GM23338 (cell line): ENCODE measurements around the gene GSG1L. TPM values are rescaled to one million over a fixed set of nuclear protein-coding genes. Genes with fewer than 3 reads are reported as not detected.

ENCODE experiments used
- ATAC-seq: fragments of 200-7000 bp; cut with Tn5 transposase; 3 replicates; pipeline ENCODE4 v1.9.1; 2020
- DNase-seq: peaks from one replicate; pipeline ENCODE4 v3.0.0-alpha.2; 2015; ENCODE audit warnings: low spot score
- H2AFZ ChIP-seq: fragments of 200-600 bp; sonication (generic); 2 replicates; pipeline ENCODE4 v1.8.0; 2016; ENCODE audit warnings: antibody characterized with exemption, mild to moderate bottlenecking, moderate library complexity
- H3F3A ChIP-seq: fragments of 200-600 bp; sonication (generic); replicated peaks from 2 replicates; pipeline ENCODE4 v1.8.0; 2017; ENCODE audit warnings: antibody characterized with exemption, mixed run types, low read depth
- H3K27ac ChIP-seq: fragments of 200-600 bp; sonication (generic); 2 replicates; pipeline ENCODE4 v1.6.1; 2016; ENCODE audit warnings: low read depth
- H3K27me3 ChIP-seq: fragments of 200-600 bp; sonication (generic); 2 replicates; pipeline ENCODE4 v1.8.0; 2016; ENCODE audit warnings: mild to moderate bottlenecking, mixed run types, moderate library complexity; ENCODE audit not compliant: insufficient read depth
- H3K36me3 ChIP-seq: fragments of 200-600 bp; sonication (generic); 2 replicates; pipeline ENCODE4 v1.8.0; 2016; ENCODE audit warnings: mild to moderate bottlenecking; ENCODE audit not compliant: insufficient read depth
- H3K4me1 ChIP-seq: fragments of 200-600 bp; sonication (generic); 2 replicates; pipeline ENCODE4 v1.8.0; 2016; ENCODE audit warnings: mild to moderate bottlenecking, moderate library complexity; ENCODE audit not compliant: insufficient read depth
- H3K4me2 ChIP-seq: fragments of 200-600 bp; sonication (generic); 2 replicates; pipeline ENCODE4 v1.7.1; 2017; ENCODE audit warnings: mixed run types
- H3K4me3 ChIP-seq: fragments of 200-600 bp; sonication (generic); 2 replicates; pipeline ENCODE4 v1.6.1; 2016; ENCODE audit warnings: mixed run types
- H3K79me2 ChIP-seq: fragments of 200-600 bp; sonication (generic); replicated peaks from 2 replicates; pipeline ENCODE4 v1.8.0; 2017; ENCODE audit warnings: mild to moderate bottlenecking; ENCODE audit not compliant: insufficient read depth
- H3K9me2 ChIP-seq: fragments of 200-600 bp; sonication (generic); 2 replicates; pipeline ENCODE4 v1.8.0; 2017; ENCODE audit not compliant: insufficient read depth
- H4K20me1 ChIP-seq: fragments of 200-600 bp; sonication (generic); replicated peaks from 2 replicates; pipeline ENCODE4 v1.8.0; 2017; ENCODE audit warnings: mild to moderate bottlenecking; ENCODE audit not compliant: insufficient read depth
- H3K27ac Mint-ChIP-seq: 2 replicates; pipeline ENCODE4 v1.8.0; 2020; ENCODE audit warnings: inconsistent platforms, mild to moderate bottlenecking, moderate library complexity, mixed read lengths
- H3K27me3 Mint-ChIP-seq: 3 replicates; pipeline ENCODE4 v1.8.0; 2022; ENCODE audit warnings: low read depth, mild to moderate bottlenecking, moderate library complexity, mixed read lengths, inconsistent platforms; ENCODE audit not compliant: insufficient read depth, poor library complexity
- H3K36me3 Mint-ChIP-seq: 3 replicates; pipeline ENCODE4 v1.8.0; 2021; ENCODE audit warnings: low read depth, mild to moderate bottlenecking, inconsistent platforms, moderate library complexity, mixed read lengths
- H3K4me1 Mint-ChIP-seq: 3 replicates; pipeline ENCODE4 v1.8.0; 2020; ENCODE audit warnings: mild to moderate bottlenecking, inconsistent platforms, mixed read lengths
- H3K4me3 Mint-ChIP-seq: 3 replicates; pipeline ENCODE4 v1.8.0; 2021; ENCODE audit warnings: moderate library complexity, mild to moderate bottlenecking, inconsistent platforms, mixed read lengths
- H3K9me3 Mint-ChIP-seq: 3 replicates; pipeline ENCODE4 v1.8.0; 2020; ENCODE audit warnings: moderate library complexity, mild to moderate bottlenecking, inconsistent platforms, mixed read lengths
- CTCF ChIP-seq, 2 experiments: fragments of 200-600 bp in 1 of 2; sonication (generic) in 1 of 2; conservative IDR thresholded peaks; 2 replicates each; pipeline versions ENCODE4 v1.5.1 to v1.6.1; 2016 to 2017; ENCODE audit warnings: antibody characterized with exemption in 2 of 2, low read depth in 2 of 2, mild to moderate bottlenecking in 2 of 2, moderate library complexity in 1 of 2
- JUNB ChIP-seq: IDR thresholded peaks from one replicate; pipeline ENCODE4 v1.6.1; 2016; ENCODE audit warnings: antibody characterized with exemption; ENCODE audit not compliant: unreplicated experiment
- STAT1 ChIP-seq: IDR thresholded peaks from one replicate; pipeline ENCODE4 v1.6.1; 2016; ENCODE audit warnings: antibody characterized with exemption; ENCODE audit not compliant: unreplicated experiment
- ZNF114 ChIP-seq: fragments of 250-450 bp; sonication (Bioruptor Pico); IDR thresholded peaks from 2 replicates; pipeline ENCODE4 v1.5.0; 2020; ENCODE audit warnings: mild to moderate bottlenecking, moderate library complexity
- ZNF331 ChIP-seq: fragments of 250-450 bp; sonication (Bioruptor Pico); IDR thresholded peaks from 2 replicates; pipeline ENCODE4 v1.5.0; 2020; ENCODE audit warnings: low read depth, mild to moderate bottlenecking, moderate library complexity
- polyA plus RNA-seq: library from polyadenylated mRNA; unstranded; fragments of >200 nt; fragmentation: Nextera tagmentation; extraction: Ambion mirVana; gene quantifications from 2 replicates; pipeline ENCODE4 v1.2.1, GENCODE V29; 2016
- total RNA-seq: library from RNA; depleted of rRNA; stranded (reverse); fragments of >200 nt; shearing (Covaris generic); gene quantifications from 2 replicates; pipeline ENCODE4 v1.2.3, GENCODE V29; 2014
- TF ChIP-seq, protein P1 (sequence below): fragments of 250-450 bp; sonication (Bioruptor Pico); IDR thresholded peaks from 2 replicates; pipeline ENCODE4 v1.5.0; 2020; ENCODE audit warnings: mild to moderate bottlenecking, moderate library complexity

The GSG1L gene
- total and polyA plus RNA-seq, 2 experiments from 2014 or later: 0.36 to 0.63 TPM

- TF ChIP-seq, protein P1, sequence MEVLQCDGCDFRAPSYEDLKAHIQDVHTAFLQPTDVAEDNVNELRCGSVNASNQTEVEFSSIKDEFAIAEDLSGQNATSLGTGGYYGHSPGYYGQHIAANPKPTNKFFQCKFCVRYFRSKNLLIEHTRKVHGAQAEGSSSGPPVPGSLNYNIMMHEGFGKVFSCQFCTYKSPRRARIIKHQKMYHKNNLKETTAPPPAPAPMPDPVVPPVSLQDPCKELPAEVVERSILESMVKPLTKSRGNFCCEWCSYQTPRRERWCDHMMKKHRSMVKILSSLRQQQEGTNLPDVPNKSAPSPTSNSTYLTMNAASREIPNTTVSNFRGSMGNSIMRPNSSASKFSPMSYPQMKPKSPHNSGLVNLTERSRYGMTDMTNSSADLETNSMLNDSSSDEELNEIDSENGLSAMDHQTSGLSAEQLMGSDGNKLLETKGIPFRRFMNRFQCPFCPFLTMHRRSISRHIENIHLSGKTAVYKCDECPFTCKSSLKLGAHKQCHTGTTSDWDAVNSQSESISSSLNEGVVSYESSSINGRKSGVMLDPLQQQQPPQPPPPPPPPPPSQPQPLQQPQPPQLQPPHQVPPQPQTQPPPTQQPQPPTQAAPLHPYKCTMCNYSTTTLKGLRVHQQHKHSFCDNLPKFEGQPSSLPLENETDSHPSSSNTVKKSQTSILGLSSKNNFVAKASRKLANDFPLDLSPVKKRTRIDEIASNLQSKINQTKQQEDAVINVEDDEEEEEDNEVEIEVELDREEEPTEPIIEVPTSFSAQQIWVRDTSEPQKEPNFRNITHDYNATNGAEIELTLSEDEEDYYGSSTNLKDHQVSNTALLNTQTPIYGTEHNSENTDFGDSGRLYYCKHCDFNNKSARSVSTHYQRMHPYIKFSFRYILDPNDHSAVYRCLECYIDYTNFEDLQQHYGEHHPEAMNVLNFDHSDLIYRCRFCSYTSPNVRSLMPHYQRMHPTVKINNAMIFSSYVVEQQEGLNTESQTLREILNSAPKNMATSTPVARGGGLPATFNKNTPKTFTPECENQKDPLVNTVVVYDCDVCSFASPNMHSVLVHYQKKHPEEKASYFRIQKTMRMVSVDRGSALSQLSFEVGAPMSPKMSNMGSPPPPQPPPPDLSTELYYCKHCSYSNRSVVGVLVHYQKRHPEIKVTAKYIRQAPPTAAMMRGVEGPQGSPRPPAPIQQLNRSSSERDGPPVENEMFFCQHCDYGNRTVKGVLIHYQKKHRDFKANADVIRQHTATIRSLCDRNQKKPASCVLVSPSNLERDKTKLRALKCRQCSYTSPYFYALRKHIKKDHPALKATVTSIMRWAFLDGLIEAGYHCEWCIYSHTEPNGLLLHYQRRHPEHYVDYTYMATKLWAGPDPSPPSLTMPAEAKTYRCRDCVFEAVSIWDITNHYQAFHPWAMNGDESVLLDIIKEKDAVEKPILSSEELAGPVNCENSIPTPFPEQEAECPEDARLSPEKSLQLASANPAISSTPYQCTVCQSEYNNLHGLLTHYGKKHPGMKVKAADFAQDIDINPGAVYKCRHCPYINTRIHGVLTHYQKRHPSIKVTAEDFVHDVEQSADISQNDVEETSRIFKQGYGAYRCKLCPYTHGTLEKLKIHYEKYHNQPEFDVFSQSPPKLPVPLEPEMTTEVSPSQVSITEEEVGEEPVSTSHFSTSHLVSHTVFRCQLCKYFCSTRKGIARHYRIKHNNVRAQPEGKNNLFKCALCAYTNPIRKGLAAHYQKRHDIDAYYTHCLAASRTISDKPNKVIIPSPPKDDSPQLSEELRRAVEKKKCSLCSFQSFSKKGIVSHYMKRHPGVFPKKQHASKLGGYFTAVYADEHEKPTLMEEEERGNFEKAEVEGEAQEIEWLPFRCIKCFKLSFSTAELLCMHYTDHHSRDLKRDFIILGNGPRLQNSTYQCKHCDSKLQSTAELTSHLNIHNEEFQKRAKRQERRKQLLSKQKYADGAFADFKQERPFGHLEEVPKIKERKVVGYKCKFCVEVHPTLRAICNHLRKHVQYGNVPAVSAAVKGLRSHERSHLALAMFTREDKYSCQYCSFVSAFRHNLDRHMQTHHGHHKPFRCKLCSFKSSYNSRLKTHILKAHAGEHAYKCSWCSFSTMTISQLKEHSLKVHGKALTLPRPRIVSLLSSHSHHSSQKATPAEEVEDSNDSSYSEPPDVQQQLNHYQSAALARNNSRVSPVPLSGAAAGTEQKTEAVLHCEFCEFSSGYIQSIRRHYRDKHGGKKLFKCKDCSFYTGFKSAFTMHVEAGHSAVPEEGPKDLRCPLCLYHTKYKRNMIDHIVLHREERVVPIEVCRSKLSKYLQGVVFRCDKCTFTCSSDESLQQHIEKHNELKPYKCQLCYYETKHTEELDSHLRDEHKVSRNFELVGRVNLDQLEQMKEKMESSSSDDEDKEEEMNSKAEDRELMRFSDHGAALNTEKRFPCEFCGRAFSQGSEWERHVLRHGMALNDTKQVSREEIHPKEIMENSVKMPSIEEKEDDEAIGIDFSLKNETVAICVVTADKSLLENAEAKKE (CRISPR knock-in tag): no peak
- TF ChIP-seq JUNB: no peak
- no peak for TF ChIP-seq ZNF331
- TF ChIP-seq STAT1: no peak
Measured at GRCh38 chr16:28051486-28051885, 12.0 kb downstream of the GSG1L start (continued).

DNA sequence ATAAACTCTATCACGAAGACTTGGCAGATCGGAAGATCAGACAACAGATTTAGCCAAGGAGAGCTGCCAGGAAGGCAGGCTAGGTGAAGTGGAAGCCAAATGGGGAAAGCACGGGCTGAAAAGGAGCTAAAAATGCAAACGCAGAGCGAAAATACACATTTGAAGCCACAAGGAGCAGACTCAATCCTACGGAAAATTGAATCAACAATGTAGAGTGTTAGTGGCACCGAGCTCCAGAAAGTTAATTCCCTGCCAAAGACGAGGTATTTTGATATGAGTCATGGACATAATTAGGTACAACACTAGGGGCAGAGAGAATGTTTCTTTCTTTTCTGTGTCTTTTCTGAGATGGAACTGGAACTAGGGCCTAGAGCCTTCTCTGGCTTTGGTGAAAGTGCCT lies 20.7 kb downstream of the GSG1L start:
- Histone ChIP-seq H3K9me2 (no peaks in the 10 kb centered on the region), H4K20me1 (no peaks in the 10 kb centered on the region), H3K79me2 (no peaks in the 10 kb centered on the region), H3K27me3 (no peaks in the 10 kb centered on the region), H3F3A (no peaks in the 10 kb centered on the region), H2AFZ (no peak overlapping the region), H3K4me2 (no peak overlapping the region), H3K27ac (no peak overlapping the region), H3K36me3 (no peaks in the 10 kb centered on the region), H3K4me3 (no peak overlapping the region), H3K4me1 (no peaks in the 10 kb centered on the region)
- Mint-ChIP-seq H3K36me3 (no peaks in the 10 kb centered on the region), H3K9me3 (no peaks in the 10 kb centered on the region), H3K27me3 (peaks cover 2% of the 10 kb centered on the region), H3K4me1 (no peaks in the 10 kb centered on the region), H3K4me3 (no peak overlapping the region), H3K27ac (no peak overlapping the region)
- no peak for DNase-seq
- no peak for ATAC-seq
- TF ChIP-seq CTCF (conservative IDR thresholded peaks at IDR 0.05; ENCODE audit: low read depth in 2 of 2): no peak
- no peak for TF ChIP-seq ZNF114
- no peak for TF ChIP-seq ZNF331
